Activated CD4-positive, alpha-beta T cell treated with anti-CD3 and anti-CD28 coated beads, Interleukin-2, amount 50 U/mL, for 24 hours (primary cell): ENCODE measurements around the gene NR5A1.

Source experiments
- DNase-seq, 2 donors: peaks; one replicate each; pipeline ENCODE4 v3.0.0-alpha.2; 2020; ENCODE audit warnings: low read depth in 1 of 2, low spot score in 1 of 2

NR5A1 gene

GRCh38 chr9:124500028-124500795 lies 7.0 kb downstream of the NR5A1 start:
- no peak for DNase-seq

GRCh38 chr9:124499216-124499615 lies 8.0 kb downstream of the NR5A1 start:
- DNase-seq, result no peak

GRCh38 chr9:124498499-124499146 lies 8.6 kb downstream of the NR5A1 start:
- DNase-seq, result no peak

GRCh38 chr9:124498040-124498439 lies 9.2 kb downstream of the NR5A1 start:
- no peak for DNase-seq

- DNase-seq, result no peak
Observed at GRCh38 chr9:124497441-124497840, 9.8 kb downstream of the NR5A1 start.

GRCh38 chr9:124496463-124496862 lies 10.7 kb downstream of the NR5A1 start:
- DNase-seq, result no peak

GRCh38 chr9:124496075-124496449 lies 11.1 kb downstream of the NR5A1 start:
- no peak for DNase-seq

GRCh38 chr9:124495126-124496074 lies 11.8 kb downstream of the NR5A1 start:
- DNase-seq, result no peak

- no peak for DNase-seq
Observed at GRCh38 chr9:124493794-124494479, 13.3 kb downstream of the NR5A1 start.

GRCh38 chr9:124493218-124493617 lies 14.0 kb downstream of the NR5A1 start:
- DNase-seq, result no peak

- no peak for DNase-seq
Observed at GRCh38 chr9:124492818-124493217, 14.4 kb downstream of the NR5A1 start.

- no peak for DNase-seq
Observed at GRCh38 chr9:124491049-124491975, 15.9 kb downstream of the NR5A1 start.

GRCh38 chr9:124490004-124490403 lies 17.2 kb downstream of the NR5A1 start:
- no peak for DNase-seq

GRCh38 chr9:124489222-124489621 lies 18.0 kb downstream of the NR5A1 start:
- DNase-seq, result no peak

GRCh38 chr9:124488641-124489210 lies 18.5 kb downstream of the NR5A1 start:
- no peak for DNase-seq

GRCh38 chr9:124487260-124488182 lies 19.7 kb downstream of the NR5A1 start:
- DNase-seq, result no peak

- no peak for DNase-seq
Observed at GRCh38 chr9:124486778-124487259, 20.4 kb downstream of the NR5A1 start.

- no peak for DNase-seq
Observed at GRCh38 chr9:124485936-124486335, 21.3 kb downstream of the NR5A1 start.
